GM19467 (cell line): ENCODE measurements around the gene OGDH.
"Not testable (repeated sequence)": the region's sequence is repeated elsewhere in the genome, so short reads cannot be mapped to it uniquely, and the experiment has no call there.

Experiments
- ATAC-seq: cut with Tn5 transposase; IDR thresholded peaks from one replicate; pipeline ENCODE4 v1.9.1; 2021; ENCODE audit warnings: mild to moderate bottlenecking, moderate library complexity; ENCODE audit not compliant: unreplicated experiment

OGDH gene

GRCh38 chr7:44732971-44733370 lies 126.5 kb downstream of the OGDH start:
- ATAC-seq = not testable (repeated sequence)

- ATAC-seq = no peak
Measured at GRCh38 chr7:44733708-44734481, 127.5 kb downstream of the OGDH start.

- no peak for ATAC-seq
Measured at GRCh38 chr7:44735403-44736165, 129.2 kb downstream of the OGDH start.

- no peak for ATAC-seq
Measured at GRCh38 chr7:44736896-44737295, 130.5 kb downstream of the OGDH start.

GRCh38 chr7:44738051-44738723 lies 131.8 kb downstream of the OGDH start:
- no peak for ATAC-seq

GRCh38 chr7:44738876-44739665 lies 132.6 kb downstream of the OGDH start:
- ATAC-seq = no peak

- ATAC-seq = no peak
Measured at GRCh38 chr7:44740055-44740454, 133.6 kb downstream of the OGDH start.

GRCh38 chr7:44743750-44744149 lies 137.3 kb downstream of the OGDH start:
- no peak for ATAC-seq

GRCh38 chr7:44748045-44748947 lies 141.9 kb downstream of the OGDH start, which contains the start of gene ZMIZ2:
Gene ZMIZ2, plus strand, starts transcription at chr7:44748847. Its CDS starts 7,403 bp downstream, at chr7:44756250.
- ATAC-seq = peak; percentile 55

- ATAC-seq = peak; percentile 9
Measured at GRCh38 chr7:44748948-44749731, 142.7 kb downstream of the OGDH start.

GRCh38 chr7:44749992-44750391 lies 143.6 kb downstream of the OGDH start:
- no peak for ATAC-seq

- ATAC-seq = no peak
Measured at GRCh38 chr7:44750424-44750823, 144.0 kb downstream of the OGDH start.

GRCh38 chr7:44750921-44751571 lies 144.6 kb downstream of the OGDH start:
- peak; percentile 49 for ATAC-seq

GRCh38 chr7:44752822-44753221 lies 146.4 kb downstream of the OGDH start:
- ATAC-seq = no peak

- ATAC-seq = no peak
Measured at GRCh38 chr7:44754802-44755697, 148.6 kb downstream of the OGDH start.

GRCh38 chr7:44755698-44756627 lies 149.5 kb downstream of the OGDH start:
- ATAC-seq = no peak
